HepG2 (cell line): ENCODE data around the gene AGAP1. TPM values are rescaled to one million over a fixed set of nuclear protein-coding genes. Genes with fewer than 3 reads are reported as not detected.

ENCODE experiments used
- ATRX ChIP-seq: sonication (generic); formaldehyde crosslinking; IDR thresholded peaks from 2 replicates; pipeline ENCODE4 v1.4.0; 2020; ENCODE audit warnings: missing genetic modification reagents, borderline replicate concordance
- BCL6 ChIP-seq: IDR thresholded peaks from 2 replicates; pipeline ENCODE4 v1.6.1; 2016; ENCODE audit warnings: missing genetic modification reagents, missing compliant biosample characterization
- CEBPG ChIP-seq: IDR thresholded peaks from 2 replicates; pipeline ENCODE4 v1.6.1; 2016
- ELF3 ChIP-seq: IDR thresholded peaks from 2 replicates; pipeline ENCODE4 v1.6.1; 2016; ENCODE audit warnings: missing genetic modification reagents, missing compliant biosample characterization
- GABPB1 ChIP-seq: IDR thresholded peaks from 2 replicates; pipeline ENCODE4 v1.6.1; 2016; ENCODE audit warnings: mild to moderate bottlenecking, missing genetic modification reagents, moderate library complexity, missing compliant biosample characterization
- HDAC1 ChIP-seq: sonication (generic); formaldehyde crosslinking; IDR thresholded peaks from 2 replicates; pipeline ENCODE4 v1.5.1; 2020; ENCODE audit warnings: mild to moderate bottlenecking, missing genetic modification reagents
- HDAC6 ChIP-seq: fragments of 200-600 bp; sonication (generic); IDR thresholded peaks from 2 replicates; pipeline ENCODE4 v1.7.0; 2017; ENCODE audit warnings: mild to moderate bottlenecking, antibody characterized with exemption, low read length, low read depth
- NR2F6 ChIP-seq, 2 experiments: IDR thresholded peaks; 2 replicates each; pipeline ENCODE4 v1.6.1; 2016; ENCODE audit warnings: antibody characterized with exemption in 1 of 2, mild to moderate bottlenecking in 1 of 2
- TCF7L2 ChIP-seq: IDR thresholded peaks from 2 replicates; pipeline ENCODE4 v1.6.1; 2011; ENCODE audit warnings: mild to moderate bottlenecking, low read depth, low read length, moderate library complexity
- ZBTB38 ChIP-seq: sonication (generic); formaldehyde crosslinking; IDR thresholded peaks from 2 replicates; pipeline ENCODE4 v1.5.1; 2020; ENCODE audit warnings: mild to moderate bottlenecking, missing genetic modification reagents
- ZMYM4 ChIP-seq: sonication (generic); formaldehyde crosslinking; IDR thresholded peaks from 2 replicates; pipeline ENCODE4 v1.8.1; 2023; ENCODE audit warnings: mild to moderate bottlenecking, missing genetic modification reagents
- ZNF331 ChIP-seq: sonication (generic); formaldehyde crosslinking; IDR thresholded peaks from 2 replicates; pipeline ENCODE4 v1.4.0; 2020; ENCODE audit warnings: missing genetic modification reagents
- ZNF460 ChIP-seq: sonication (generic); formaldehyde crosslinking; IDR thresholded peaks from 2 replicates; pipeline ENCODE4 v1.5.1; 2020; ENCODE audit warnings: missing genetic modification reagents, mild to moderate bottlenecking, borderline replicate concordance
- ZNF788 ChIP-seq: sonication (generic); formaldehyde crosslinking; IDR thresholded peaks from 2 replicates; pipeline ENCODE4 v1.5.0; 2020; ENCODE audit warnings: mild to moderate bottlenecking, missing genetic modification reagents, borderline replicate concordance
- polyA plus RNA-seq, 8 experiments: library from polyadenylated mRNA; depleted of rRNA in 3 of 8; stranded (reverse) in 7 of 8; unstranded in 1 of 8; fragments of >200 nt; fragmentation: Illumina TruSeq in 4 of 8; extraction: Trizol in 4 of 8; gene quantifications; 2 replicates each; pipeline versions ENCODE4 v1.2.1 to v1.2.3, GENCODE V29; 2011 to 2016; ENCODE audit warnings: low read depth in 4 of 8, missing spikeins in 1 of 8, mixed read lengths in 1 of 8; ENCODE audit not compliant: insufficient read depth in 1 of 8
- total RNA-seq, 5 experiments: library from RNA; depleted of rRNA; stranded (reverse); fragments of >200 nt; fragmentation: Illumina TruSeq; extraction: Trizol; gene quantifications; 2 replicates each; pipeline ENCODE4 v1.2.3, GENCODE V29; 2016; ENCODE audit warnings: low read depth in 1 of 5
- TF ChIP-seq, protein P1 (sequence below): sonication (generic); formaldehyde crosslinking; IDR thresholded peaks from 2 replicates; pipeline ENCODE4 v1.4.0; 2020; ENCODE audit warnings: mild to moderate bottlenecking, missing genetic modification reagents
- TF ChIP-seq, protein P2 (sequence below): sonication (generic); formaldehyde crosslinking; IDR thresholded peaks from 2 replicates; pipeline ENCODE4 v1.4.0; 2020; ENCODE audit warnings: missing genetic modification reagents
- TF ChIP-seq, protein P3 (sequence below), 2 experiments: sonication (generic) in 1 of 2; formaldehyde crosslinking in 1 of 2; IDR thresholded peaks; 2 replicates each; pipeline versions ENCODE4 v1.5.1 to v1.6.1; 2011 to 2020; ENCODE audit warnings: borderline replicate concordance in 1 of 2, low read depth in 1 of 2, low read length in 1 of 2, mild to moderate bottlenecking in 1 of 2, missing genetic modification reagents in 1 of 2, moderate library complexity in 1 of 2
- TF ChIP-seq, protein P4 (sequence below): sonication (generic); formaldehyde crosslinking; IDR thresholded peaks from 2 replicates; pipeline ENCODE4 v1.4.0; 2020; ENCODE audit warnings: missing genetic modification reagents
- TF ChIP-seq, protein P5 (sequence below): sonication (generic); formaldehyde crosslinking; IDR thresholded peaks from 2 replicates; pipeline ENCODE4 v1.4.0; 2020; ENCODE audit warnings: missing genetic modification reagents, borderline replicate concordance

Gene AGAP1
- total and polyA plus RNA-seq, 2 of the 13 experiments (the other 11 are each of a cell fraction or from before 2014, with no cell fraction given), result 21.2 to 32.7 TPM

DNA sequence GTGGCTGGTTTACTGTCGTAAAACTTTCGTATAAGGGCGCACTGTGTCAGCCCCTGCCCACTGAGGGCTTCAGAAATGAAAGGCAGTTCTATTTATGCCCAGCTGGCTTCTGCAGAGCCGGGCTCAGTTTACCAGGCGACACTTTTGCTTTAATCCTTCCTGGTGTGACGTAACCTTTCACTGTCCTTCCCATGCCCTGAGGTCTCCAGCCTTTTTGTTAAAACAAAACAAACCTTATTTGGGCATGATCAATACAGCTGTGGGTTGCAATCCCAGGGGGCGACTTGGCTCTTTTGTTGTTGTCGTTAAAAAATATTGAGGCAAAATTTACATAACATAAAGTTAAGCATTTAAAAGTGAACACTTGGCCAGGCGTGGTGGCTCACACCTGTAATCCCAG is 85.3 kb downstream of the AGAP1 start (continued):
- TF ChIP-seq, protein P1, sequence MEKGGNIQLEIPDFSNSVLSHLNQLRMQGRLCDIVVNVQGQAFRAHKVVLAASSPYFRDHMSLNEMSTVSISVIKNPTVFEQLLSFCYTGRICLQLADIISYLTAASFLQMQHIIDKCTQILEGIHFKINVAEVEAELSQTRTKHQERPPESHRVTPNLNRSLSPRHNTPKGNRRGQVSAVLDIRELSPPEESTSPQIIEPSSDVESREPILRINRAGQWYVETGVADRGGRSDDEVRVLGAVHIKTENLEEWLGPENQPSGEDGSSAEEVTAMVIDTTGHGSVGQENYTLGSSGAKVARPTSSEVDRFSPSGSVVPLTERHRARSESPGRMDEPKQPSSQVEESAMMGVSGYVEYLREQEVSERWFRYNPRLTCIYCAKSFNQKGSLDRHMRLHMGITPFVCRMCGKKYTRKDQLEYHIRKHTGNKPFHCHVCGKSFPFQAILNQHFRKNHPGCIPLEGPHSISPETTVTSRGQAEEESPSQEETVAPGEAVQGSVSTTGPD, result no peak
- peak; percentile 61; the same call in 1 of the 2 replicates for TF ChIP-seq BCL6
- 0 out of 2 replicates have a peak, but pooled peaks have one; percentile 20 for TF ChIP-seq HDAC1 (CRISPR knock-in tag)
- TF ChIP-seq HDAC6, result no peak
- TF ChIP-seq CEBPG (CRISPR knock-in tag), result peak; percentile 70
- TF ChIP-seq, protein P2, sequence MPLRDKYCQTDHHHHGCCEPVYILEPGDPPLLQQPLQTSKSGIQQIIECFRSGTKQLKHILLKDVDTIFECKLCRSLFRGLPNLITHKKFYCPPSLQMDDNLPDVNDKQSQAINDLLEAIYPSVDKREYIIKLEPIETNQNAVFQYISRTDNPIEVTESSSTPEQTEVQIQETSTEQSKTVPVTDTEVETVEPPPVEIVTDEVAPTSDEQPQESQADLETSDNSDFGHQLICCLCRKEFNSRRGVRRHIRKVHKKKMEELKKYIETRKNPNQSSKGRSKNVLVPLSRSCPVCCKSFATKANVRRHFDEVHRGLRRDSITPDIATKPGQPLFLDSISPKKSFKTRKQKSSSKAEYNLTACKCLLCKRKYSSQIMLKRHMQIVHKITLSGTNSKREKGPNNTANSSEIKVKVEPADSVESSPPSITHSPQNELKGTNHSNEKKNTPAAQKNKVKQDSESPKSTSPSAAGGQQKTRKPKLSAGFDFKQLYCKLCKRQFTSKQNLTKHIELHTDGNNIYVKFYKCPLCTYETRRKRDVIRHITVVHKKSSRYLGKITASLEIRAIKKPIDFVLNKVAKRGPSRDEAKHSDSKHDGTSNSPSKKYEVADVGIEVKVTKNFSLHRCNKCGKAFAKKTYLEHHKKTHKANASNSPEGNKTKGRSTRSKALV, result no peak
- TF ChIP-seq ATRX (CRISPR knock-in tag), result no peak
- peak; percentile 54; the same call in 1 of the 2 replicates for TF ChIP-seq ZBTB38 (CRISPR knock-in tag)
- peak; percentile 84 for TF ChIP-seq ZNF460 (CRISPR knock-in tag)
- 0 out of 2 replicates have a peak, but pooled peaks have one; percentile 24 for TF ChIP-seq ZNF331 (CRISPR knock-in tag)
- TF ChIP-seq, protein P3, sequence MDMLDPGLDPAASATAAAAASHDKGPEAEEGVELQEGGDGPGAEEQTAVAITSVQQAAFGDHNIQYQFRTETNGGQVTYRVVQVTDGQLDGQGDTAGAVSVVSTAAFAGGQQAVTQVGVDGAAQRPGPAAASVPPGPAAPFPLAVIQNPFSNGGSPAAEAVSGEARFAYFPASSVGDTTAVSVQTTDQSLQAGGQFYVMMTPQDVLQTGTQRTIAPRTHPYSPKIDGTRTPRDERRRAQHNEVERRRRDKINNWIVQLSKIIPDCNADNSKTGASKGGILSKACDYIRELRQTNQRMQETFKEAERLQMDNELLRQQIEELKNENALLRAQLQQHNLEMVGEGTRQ (IDR thresholded peaks at IDR 0.05; ENCODE audit: low read depth, low read length), result no peak
- TF ChIP-seq, protein P3 (CRISPR knock-in tag; IDR thresholded peaks at IDR 0.05; ENCODE audit: borderline replicate concordance), result peak; percentile 91; the same call in 1 of the 2 replicates
- peak; percentile 90 for TF ChIP-seq ELF3
- TF ChIP-seq NR2F6 (IDR thresholded peaks at IDR 0.05), result peak; percentile 23; the same call in 1 of the 2 replicates
- peak; percentile 62; the same call in 1 of the 2 replicates for TF ChIP-seq NR2F6 (CRISPR knock-in tag; IDR thresholded peaks at IDR 0.05)
- peak; percentile 22; the same call in 1 of the 2 replicates for TF ChIP-seq GABPB1 (CRISPR knock-in tag)
- TF ChIP-seq, protein P4, sequence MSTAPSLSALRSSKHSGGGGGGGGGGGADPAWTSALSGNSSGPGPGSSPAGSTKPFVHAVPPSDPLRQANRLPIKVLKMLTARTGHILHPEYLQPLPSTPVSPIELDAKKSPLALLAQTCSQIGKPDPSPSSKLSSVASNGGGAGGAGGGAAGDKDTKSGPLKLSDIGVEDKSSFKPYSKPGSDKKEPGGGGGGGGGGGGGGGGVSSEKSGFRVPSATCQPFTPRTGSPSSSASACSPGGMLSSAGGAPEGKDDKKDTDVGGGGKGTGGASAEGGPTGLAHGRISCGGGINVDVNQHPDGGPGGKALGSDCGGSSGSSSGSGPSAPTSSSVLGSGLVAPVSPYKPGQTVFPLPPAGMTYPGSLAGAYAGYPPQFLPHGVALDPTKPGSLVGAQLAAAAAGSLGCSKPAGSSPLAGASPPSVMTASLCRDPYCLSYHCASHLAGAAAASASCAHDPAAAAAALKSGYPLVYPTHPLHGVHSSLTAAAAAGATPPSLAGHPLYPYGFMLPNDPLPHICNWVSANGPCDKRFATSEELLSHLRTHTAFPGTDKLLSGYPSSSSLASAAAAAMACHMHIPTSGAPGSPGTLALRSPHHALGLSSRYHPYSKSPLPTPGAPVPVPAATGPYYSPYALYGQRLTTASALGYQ (CRISPR knock-in tag), result 0 out of 2 replicates have a peak, but pooled peaks have one; percentile 40
- TF ChIP-seq ZMYM4 (CRISPR knock-in tag), result peak; percentile 52; the same call in 1 of the 2 replicates
- TF ChIP-seq, protein P5, sequence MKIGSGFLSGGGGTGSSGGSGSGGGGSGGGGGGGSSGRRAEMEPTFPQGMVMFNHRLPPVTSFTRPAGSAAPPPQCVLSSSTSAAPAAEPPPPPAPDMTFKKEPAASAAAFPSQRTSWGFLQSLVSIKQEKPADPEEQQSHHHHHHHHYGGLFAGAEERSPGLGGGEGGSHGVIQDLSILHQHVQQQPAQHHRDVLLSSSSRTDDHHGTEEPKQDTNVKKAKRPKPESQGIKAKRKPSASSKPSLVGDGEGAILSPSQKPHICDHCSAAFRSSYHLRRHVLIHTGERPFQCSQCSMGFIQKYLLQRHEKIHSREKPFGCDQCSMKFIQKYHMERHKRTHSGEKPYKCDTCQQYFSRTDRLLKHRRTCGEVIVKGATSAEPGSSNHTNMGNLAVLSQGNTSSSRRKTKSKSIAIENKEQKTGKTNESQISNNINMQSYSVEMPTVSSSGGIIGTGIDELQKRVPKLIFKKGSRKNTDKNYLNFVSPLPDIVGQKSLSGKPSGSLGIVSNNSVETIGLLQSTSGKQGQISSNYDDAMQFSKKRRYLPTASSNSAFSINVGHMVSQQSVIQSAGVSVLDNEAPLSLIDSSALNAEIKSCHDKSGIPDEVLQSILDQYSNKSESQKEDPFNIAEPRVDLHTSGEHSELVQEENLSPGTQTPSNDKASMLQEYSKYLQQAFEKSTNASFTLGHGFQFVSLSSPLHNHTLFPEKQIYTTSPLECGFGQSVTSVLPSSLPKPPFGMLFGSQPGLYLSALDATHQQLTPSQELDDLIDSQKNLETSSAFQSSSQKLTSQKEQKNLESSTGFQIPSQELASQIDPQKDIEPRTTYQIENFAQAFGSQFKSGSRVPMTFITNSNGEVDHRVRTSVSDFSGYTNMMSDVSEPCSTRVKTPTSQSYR (CRISPR knock-in tag), result 0 out of 2 replicates have a peak, but pooled peaks have one; percentile 7
- TF ChIP-seq ZNF788 (CRISPR knock-in tag), result peak; percentile 19; the same call in 1 of the 2 replicates
- TF ChIP-seq TCF7L2, result no peak
